HG03066 (cell line): ENCODE results near the gene MIDN.
"Not testable (repeated sequence)": the region's sequence is repeated elsewhere in the genome, so short reads cannot be mapped to it uniquely, and the experiment has no call there.

ENCODE experiments used
- ATAC-seq: cut with Tn5 transposase; IDR thresholded peaks from one replicate; pipeline ENCODE4 v1.9.1; 2021; ENCODE audit warnings: low read depth; ENCODE audit not compliant: unreplicated experiment

Gene MIDN

DNA sequence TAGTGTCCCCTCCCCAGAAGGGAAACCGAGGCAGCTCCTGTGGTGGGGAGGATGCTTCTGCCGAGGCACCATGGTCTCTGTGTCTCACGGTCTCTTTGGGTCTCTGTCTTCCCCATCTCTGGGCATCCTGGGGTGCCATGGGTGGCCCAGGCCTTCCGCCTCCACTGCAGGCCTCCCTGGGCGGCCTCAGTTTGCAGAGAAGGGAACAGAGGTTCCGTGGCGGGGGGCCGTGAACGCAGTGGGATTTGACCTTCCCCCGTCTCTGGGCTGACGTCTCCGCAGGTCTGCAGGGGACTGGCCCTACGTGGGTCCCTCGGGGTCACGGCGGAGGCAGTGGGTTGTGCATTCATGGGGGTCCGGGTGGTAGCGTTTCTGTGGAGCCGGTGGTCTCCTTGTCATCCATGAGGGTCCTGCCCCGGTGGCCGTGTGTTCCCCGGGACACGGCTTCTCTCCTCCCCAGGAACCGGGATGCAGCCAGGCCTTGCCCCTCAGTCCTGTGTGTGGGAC lies 41.9 kb downstream of the MIDN start:
- no peak for ATAC-seq

DNA sequence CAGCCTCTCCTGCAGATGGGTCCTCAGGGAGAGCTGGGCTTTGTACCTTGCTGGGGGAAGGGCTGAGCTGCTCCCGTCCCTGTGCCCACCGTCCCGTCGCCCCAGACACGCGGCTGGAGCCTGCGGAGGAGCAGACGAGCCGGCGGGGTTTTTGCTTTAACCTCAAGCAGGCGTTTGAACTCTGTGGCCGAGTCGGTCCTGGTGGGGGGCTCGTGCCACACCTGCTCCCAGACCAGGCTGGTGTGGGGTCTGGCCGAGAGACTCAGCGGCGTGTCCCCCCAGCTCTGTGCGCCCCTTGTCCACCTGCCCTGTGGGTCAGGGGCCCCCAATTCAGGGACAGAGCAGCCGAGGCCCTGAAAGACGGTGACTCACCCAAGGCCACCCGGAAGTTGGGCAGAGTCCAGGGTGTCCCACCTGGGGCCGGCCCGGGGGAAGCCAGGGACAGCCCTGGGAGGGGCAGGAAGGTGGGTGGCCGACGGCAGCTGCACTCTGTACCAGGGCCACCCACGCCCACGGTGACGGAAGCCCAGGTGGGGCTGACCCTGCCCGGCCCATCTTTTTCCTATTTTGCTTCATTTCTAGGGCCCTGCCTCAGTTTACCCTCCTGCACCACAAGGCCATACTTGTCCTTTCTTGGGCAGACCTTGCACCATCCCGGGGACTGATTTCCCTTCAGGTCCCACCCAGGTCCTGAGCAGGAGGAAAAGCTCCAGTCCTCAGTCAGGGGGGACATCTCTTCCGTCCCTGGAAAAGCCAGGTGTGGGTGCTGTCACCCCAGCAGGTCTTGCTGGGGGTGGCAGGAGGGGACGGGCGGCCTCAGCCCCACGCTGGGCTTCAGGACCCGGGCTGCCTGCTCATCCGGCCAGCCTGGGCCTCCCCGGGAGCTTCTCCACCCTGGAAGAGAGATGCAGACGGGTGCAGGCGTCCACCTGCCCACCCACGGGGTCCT lies 42.6 kb downstream of the MIDN start:
- no peak for ATAC-seq

DNA sequence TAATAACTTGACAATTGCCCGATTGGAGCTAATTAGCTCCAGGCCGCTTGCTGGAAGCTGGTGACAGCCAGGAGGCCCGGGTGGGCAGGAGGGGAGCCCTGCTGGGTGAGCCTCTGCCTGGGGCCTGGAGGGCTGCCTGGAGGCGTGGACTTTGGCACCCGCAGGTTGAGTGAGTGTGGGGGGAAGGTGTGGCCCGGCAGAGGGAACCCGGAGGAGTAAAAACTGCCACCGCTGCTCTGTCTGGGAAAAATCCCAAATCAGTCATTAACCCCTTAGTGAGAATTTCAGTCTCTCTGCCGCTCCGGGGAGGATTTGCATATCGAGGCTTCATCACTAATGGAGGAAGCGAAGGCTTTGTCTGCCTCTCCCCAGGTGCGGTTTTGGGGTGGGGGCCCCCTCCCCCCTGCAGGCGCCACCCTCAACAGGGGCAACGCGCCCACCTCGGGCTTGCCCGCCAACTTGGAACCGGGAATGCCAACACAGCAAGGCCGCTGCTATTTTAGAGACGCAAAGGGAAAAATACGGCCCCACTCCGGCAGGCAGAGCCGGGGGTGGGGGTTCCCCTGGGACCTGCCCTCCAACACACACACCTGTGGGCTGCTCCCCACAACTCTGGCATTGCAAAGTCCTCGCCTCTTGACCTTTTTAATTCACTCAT lies 43.5 kb downstream of the MIDN start:
- ATAC-seq = no peak

DNA sequence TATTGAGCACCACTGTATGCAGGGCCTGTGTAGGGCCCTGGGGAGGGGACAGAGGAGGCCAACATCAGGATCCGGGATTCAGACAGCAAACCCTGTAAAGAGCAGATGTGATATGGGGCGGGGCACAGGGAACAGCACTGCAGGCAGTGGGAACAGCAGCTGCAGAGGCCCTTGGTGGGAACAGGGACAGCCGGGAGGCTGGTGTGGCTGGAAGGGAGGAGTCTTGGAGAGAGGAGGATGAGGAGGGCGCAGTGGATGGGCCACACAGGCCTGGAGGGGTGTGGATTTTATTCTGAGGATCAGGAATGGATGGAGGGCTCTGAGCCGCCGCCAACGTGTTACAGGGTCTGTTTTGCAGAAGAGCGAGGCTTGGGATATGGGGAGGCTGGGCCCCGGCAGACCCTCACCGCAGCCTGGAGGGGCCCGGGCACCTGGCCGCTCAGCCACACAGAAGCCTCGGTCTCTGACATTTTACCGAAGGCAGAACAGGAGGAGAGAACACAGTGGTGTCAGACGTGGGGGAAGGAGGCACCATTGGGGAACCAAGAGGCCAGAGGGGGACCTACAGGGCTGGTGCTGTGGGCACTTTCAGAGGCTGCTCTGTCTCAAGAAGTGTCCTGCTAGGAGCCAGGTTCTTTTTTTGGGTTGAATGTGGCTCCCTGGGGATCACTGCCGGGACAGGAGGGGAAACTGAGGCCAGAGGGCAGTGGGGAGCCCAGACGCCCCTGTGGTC lies 44.2 kb downstream of the MIDN start:
- ATAC-seq = no peak

DNA sequence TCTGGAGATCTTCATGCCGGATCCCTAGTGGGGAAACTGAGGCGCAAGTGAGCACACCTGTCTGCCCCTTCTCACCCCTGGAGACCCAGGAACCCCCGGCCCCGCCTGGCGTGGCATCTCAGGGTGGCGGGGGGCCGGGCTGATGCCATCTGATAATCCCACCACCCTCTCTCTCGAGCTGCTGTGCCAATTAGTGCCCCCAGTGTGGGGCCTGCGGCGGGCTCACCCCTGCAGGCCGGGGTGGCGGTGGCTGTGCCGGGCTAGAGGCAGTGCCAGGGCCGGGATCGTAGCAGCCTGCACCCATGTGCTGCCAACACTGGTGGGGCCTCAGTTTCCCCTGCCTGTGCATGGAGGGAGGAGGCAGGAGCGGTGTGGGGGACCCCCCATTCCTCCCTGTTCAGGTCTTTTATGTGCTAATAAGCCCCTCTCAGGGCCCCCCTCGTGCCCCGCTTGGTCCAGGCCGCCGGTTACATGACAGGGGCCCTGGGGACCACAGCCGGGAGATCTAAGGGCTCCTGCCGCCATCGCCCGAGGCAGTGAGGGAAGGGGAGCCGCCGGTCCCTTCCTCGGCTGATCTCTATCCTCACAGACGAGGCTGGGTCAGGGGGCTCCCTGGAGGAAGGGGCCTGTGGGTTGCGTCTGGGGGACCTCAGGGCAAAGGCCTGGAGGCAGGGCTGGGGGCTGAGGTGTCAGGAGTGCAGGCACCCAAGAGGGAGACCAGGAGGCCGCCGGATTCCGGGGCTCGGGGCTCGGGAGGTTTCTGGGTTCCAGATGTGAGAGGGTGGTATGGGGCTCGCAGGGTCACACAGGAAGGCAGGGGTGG lies 45.6 kb downstream of the MIDN start:
- ATAC-seq = no peak

DNA sequence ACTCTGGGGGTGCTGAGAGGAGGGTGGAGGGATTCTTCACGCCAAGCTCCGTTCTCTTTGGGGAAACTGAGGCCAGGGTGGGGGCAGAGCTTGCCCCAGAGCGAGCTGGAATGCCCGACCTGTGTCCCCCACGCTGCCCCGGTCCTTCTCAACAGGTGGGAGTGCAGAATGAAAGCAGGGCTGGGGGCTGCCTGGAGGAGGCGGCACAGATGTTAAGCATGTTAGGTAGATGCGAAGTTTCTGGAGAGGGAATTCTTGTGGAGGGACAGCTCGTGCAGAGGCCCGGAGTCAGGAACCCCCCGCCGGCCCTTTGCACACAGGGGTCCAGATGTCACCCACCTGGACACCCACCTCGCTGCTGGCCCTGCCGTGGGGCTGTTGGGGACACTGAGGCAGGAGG lies 46.3 kb downstream of the MIDN start:
- no peak for ATAC-seq

DNA sequence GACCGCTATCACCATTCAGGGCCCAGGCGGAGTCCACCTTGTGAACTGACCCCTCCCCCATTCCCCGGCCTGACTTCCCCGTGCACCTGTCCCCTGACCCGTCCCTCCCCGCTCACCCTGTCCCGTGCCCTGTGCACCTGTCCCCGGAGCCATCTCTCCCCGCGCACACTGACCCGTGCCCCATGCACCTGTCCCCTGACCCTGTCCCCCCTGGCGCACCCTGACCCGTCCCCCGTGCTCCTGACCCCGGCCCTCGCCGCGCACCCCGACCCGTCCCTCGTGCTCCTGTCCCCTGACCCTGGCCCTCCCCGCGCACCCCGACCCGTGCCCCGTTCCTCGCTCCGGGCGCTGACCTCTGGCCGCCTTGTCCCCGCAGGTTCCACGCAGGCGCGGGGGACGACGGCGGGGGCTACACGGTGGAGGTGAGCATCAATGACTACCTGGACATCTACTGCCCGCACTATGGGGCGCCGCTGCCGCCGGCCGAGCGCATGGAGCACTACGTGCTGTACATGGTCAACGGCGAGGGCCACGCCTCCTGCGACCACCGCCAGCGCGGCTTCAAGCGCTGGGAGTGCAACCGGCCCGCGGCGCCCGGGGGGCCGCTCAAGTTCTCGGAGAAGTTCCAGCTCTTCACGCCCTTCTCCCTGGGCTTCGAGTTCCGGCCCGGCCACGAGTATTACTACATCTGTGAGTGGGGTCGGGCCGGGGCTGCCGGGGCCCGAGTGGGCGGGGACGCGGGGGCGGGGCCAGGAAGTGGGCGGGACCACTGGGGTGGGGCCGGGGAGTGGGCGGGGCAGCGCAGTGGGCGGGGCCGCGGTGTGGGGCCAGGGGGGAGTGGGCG lies 47.0 kb downstream of the MIDN start:
- ATAC-seq = no peak

DNA sequence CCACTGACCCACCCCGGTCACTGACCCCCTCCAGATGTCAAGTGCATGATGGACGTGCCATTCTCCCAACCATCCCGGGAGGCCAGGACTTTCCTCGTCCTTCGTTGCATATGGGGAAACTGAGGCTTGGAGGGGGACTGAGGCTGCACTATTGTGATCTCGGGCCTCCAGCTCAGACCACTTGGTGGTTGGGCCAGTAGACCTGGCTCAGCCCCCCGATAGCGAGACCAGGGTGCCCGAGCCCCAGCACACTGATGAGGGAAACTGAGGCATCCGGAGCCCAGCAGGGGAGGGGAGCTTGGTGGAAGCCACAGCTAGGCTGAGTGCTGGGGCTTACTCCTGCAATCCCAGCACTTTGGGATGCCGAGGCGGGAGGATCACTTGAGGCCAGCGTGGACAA lies 47.7 kb downstream of the MIDN start:
- ATAC-seq = no peak

DNA sequence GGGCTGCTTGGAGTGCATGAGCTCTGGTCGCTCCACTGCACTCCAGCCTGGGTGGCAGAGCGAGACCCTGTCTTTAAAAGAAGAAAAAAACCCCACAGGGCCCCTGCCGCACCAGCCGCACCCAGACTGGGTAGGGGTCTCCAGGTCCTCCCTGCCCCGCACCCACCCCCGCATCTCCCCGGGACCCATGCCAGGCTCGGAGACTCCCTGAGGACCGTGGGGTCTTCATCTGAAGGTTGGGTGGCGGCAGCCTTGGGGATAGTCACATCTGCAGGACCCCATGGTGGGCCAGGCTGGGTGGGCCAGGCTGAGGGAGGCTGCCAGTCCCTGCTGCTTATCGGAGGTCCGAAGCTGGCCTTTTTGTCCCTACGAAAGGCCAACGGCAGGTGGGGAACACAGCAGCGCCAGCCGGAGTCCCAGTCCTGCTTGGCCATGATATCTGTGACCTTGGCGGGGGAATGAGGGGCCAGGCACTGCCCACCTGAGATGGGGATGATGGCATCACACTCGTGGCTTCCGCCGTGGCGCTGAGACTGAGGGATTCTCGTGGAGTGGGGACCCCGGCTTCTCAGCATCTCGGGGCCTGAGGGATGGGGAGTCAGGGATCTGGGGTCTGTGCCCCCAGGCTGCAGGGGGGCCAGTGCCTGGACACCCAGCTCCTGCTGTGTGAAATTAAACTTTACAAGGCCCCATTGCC lies 48.3 kb downstream of the MIDN start:
- ATAC-seq = no peak

DNA sequence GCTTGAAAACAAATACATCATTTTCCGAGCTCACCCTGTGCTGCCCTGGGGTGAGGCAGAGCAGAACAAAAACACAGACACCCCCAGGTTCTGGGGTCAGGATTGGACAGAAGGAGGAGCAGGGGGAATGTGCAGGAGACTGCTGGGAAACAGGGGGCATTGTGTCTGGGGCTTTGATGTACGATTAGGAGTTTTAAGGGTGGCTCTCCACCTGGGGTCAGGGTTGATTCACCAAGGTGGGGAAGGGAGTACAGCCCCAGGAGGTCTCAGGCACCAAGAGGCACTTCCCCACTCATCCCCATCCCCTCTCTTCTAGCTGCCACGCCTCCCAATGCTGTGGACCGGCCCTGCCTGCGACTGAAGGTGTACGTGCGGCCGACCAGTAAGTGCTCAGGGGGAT lies 49.9 kb downstream of the MIDN start:
- no peak for ATAC-seq

DNA sequence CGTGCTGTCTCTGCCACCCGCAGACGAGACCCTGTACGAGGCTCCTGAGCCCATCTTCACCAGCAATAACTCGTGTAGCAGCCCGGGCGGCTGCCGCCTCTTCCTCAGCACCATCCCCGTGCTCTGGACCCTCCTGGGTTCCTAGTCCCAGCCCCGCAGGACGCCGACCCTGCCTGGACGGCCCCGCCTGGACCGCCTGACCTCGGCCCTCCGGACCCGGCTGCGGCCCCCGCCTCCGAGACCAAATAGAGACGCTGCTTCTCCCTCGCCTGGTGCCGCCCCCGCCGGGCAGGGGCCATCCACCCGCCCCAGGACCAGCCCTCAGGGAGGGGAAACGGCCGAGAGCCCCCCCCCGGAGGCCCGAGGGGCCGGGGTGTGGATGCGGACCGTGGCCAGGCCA lies 51.4 kb downstream of the MIDN start:
- ATAC-seq = no peak

DNA sequence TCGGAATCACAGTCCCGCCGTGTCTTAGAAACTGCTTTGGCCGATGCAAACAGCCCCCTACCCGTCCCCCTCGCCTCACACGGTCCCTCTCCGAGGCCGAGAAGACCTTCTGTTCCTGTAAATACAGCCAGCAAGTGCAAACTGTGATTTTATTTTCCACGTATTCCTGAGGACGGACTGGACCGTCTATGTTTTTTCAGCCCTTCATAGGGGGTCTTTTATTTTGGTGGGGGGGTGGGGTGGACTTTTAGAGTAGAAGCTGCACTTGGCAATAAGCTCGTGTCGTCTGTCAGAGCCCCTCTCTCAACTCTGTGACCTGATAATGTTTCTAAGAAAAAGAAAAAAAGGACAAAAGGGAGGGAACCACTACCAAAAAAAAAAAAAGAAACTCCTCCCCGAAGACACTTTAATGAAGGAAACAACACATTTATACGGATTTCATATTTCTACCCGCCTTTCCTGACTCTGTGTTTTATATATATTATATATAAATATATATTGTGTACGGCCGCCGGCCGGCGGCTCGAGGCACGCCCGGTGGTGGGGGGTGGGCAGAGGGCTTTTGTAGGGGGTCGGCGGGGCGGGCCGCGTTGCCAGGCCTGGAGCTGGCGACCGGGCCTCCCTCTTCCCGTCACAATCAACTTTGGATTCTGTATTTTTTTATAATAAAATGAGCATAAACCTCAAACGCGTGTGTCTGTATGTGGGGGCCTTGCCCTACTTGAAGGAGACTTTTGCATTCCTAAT lies 52.5 kb downstream of the MIDN start:
- ATAC-seq = no peak

DNA sequence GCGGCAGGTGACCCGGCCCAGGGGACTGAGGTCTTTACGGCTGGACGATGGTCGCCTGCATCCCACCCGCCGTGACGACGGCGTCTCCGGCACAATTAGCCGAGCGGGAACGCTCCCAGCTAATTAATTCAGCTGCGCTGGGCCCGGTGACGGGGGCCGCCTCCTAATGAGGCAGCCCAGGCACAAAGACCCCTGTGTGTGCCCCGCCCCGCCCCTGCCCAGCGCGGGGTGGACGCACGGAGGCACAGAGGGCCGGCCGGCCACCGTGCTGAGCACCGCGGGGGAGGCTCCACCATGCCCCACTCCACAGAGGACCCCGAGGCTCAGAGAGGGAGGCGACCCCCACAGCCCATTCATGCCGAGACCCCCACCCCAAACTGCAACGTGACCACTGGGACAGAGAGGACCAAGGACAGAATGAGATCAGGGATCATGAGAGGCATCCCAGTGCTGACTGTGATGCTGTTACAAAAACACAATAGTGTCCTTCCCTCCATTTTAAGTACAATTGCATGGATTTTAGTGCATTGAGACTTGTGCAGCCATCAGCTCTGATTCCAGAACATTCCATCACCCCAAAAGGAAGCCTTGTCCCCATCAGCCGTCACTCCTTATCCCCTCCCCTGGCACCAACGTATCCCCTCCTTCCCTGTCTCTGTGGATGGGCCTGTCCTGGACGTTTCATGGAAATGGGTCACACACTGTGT lies 54.3 kb downstream of the MIDN start:
- ATAC-seq = no peak

DNA sequence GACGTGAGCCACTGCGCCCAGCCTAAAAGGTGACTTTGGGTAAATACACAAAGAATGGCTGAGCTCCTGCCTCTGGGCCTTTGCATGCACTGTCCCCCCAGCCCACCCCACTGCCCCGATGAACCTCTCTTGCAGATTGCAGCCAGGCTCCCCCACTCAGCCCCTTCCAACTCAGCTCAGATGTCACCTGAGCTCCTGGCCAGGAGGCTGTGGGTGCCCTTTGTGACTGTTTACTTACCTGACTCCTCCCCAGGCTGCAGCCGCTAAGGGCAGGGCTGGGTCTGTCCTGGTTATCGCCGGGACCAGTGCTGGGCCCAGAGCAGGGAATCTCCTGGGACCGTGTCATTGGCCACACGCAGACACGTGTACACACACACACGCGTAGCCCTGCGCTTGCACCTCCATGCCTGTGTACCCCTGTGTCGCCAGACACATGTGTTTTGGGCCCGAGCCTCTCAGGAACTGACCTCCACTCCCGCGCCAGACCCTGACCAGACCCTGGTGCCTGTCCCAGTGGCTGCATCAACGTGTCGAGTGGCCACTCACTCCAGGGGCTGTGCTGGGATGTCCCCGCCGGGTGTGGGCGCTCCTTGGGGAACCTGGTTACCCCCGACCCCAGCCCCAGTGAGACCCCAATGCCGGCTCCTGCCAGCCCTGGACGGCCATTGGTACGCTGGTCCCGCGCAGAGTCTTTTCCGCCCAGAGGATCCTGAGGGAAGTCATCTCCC lies 56.0 kb downstream of the MIDN start:
- no peak for ATAC-seq

DNA sequence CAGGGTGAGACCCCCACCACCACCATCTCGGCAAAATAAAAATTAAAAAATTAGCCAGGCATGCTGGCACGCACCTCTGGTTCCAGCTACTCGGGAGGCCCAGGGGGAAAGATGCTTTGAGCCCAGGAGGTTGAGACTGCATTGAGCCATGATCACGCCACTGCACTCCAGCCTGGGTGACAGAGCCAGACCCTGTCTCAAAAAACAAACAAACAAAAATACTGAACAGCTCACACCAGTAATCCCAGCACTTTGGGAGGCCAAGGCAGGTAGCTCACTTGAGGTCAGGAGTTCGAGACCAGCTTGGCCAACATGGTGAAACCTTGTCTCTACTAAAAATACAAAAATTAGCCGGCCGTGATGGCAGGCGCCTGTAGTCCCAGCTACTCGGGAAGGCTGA lies 57.0 kb downstream of the MIDN start:
- not testable (repeated sequence) for ATAC-seq

DNA sequence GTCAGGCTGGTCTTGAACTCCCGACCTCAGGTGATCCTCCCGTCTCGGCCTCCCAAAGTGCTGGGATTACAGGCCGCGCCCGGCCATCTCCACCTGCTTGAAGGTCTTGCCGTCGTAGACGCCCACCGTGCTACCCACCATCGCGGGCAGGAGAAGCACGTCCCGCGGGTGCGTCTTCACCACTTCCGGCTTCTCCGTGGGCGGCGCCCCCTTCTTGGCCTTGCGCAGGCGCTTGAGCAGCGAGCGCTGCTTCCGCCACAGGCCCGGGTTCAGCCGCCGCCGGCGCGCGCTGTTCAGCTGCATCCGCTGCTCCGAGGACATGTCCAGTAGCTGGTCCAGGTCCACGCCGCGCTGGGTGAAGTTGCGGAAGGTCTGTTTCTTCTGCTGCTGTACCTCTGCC lies 58.9 kb downstream of the MIDN start:
- ATAC-seq = no peak

DNA sequence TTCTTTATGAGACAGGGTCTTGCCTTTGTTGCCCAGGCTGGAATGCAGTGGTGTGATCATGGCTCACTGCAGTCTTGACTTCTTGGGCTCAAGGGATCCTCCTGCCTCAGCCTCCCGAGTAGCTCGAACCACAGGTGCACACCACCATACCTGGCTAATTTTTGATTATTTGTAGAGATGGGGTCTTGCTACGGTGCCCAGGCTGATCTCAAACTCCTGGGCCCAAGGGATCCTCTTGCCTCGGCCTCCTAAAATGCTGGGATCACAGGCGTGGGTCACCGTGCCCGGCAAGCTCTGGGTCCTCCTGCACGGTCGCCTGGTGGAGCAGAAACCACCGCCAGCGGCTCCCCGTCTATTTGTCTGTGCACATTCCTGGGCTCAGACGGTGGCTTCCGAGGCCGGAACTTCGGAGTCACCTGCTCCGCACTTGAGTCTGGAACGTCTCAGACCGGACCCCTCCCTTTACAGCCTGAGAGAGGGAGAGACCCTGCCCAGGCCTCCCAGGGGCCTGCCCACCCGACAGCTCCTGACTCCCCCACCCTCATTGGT lies 59.4 kb downstream of the MIDN start:
- no peak for ATAC-seq
